ENCODE data around the gene GCFC2. TPM values are rescaled to one million over a fixed set of nuclear protein-coding genes. Genes with fewer than 3 reads are reported as not detected.
A peak's percentile ranks its signal among the peaks of the same experiment; 100 is the strongest.
"Not testable (repeated sequence)": the region's sequence is repeated elsewhere in the genome, so short reads cannot be mapped to it uniquely, and the experiment has no call there.

GCFC2 gene
- total RNA-seq (2014; rRNA removed; shearing (Covaris generic)): 22.4 and 22.8 TPM in 2 replicates

GRCh38 chr2:75710577-75711253 is at the start of gene GCFC2:
Gene GCFC2 (minus strand): TSS chr2:75710915. CDS start chr2:75710855, 60 bp downstream.
- peak; percentile 86 for DNase-seq (ENCODE audit: low read depth)

- DNase-seq (ENCODE audit: low read depth): no peak
These were observed 42.1 kb upstream of the GCFC2 start for GRCh38 chr2:75752828-75753227.

- DNase-seq (ENCODE audit: low read depth): no peak
These were observed 41.2 kb upstream of the GCFC2 start for GRCh38 chr2:75751824-75752468.

GRCh38 chr2:75751360-75751759 is 40.6 kb upstream of the GCFC2 start:
- no peak for DNase-seq (ENCODE audit: low read depth)

GRCh38 chr2:75737961-75738360 is 27.2 kb upstream of the GCFC2 start:
- DNase-seq (ENCODE audit: low read depth): no peak

- no peak for DNase-seq (ENCODE audit: low read depth)
These were observed 25.6 kb upstream of the GCFC2 start for GRCh38 chr2:75736276-75736675.

- peak; percentile 14 for DNase-seq (ENCODE audit: low read depth)
These were observed 19.1 kb upstream of the GCFC2 start for GRCh38 chr2:75729861-75730260.

GRCh38 chr2:75728614-75729419 is 18.1 kb upstream of the GCFC2 start:
- no peak for DNase-seq (ENCODE audit: low read depth)

GRCh38 chr2:75722687-75723086 is 12.0 kb upstream of the GCFC2 start:
- DNase-seq (ENCODE audit: low read depth): no peak

- DNase-seq (ENCODE audit: low read depth): no peak
These were observed 9.8 kb upstream of the GCFC2 start for GRCh38 chr2:75720525-75720924.

- DNase-seq (ENCODE audit: low read depth): no peak
These were observed 8.9 kb upstream of the GCFC2 start for GRCh38 chr2:75719616-75720015.

- peak; percentile 32 for DNase-seq (ENCODE audit: low read depth)
These were observed 5.7 kb upstream of the GCFC2 start for GRCh38 chr2:75716406-75716805.

- DNase-seq (ENCODE audit: low read depth): not testable (repeated sequence)
These were observed 875 bp upstream of the GCFC2 start for GRCh38 chr2:75711590-75711989.

GRCh38 chr2:75710220-75710576 is 517 bp downstream of the GCFC2 start:
- DNase-seq (ENCODE audit: low read depth): no peak

GRCh38 chr2:75709297-75709696 is 1.4 kb downstream of the GCFC2 start:
- DNase-seq (ENCODE audit: low read depth): no peak

- DNase-seq (ENCODE audit: low read depth): no peak
These were observed 2.8 kb downstream of the GCFC2 start for GRCh38 chr2:75707901-75708300.

GRCh38 chr2:75705921-75706320 is 4.8 kb downstream of the GCFC2 start:
- DNase-seq (ENCODE audit: low read depth): no peak

GRCh38 chr2:75703589-75704287 is 7.0 kb downstream of the GCFC2 start:
- DNase-seq (ENCODE audit: low read depth): no peak

GRCh38 chr2:75702593-75702992 is 8.1 kb downstream of the GCFC2 start:
- no peak for DNase-seq (ENCODE audit: low read depth)

- no peak for DNase-seq (ENCODE audit: low read depth)
These were observed 11.8 kb downstream of the GCFC2 start for GRCh38 chr2:75698918-75699317.

- DNase-seq (ENCODE audit: low read depth): no peak
These were observed 22.5 kb downstream of the GCFC2 start for GRCh38 chr2:75688196-75688595.

- not testable (repeated sequence) for DNase-seq (ENCODE audit: low read depth)
These were observed 27.3 kb downstream of the GCFC2 start for GRCh38 chr2:75683430-75683829.

Data from RPMI7951 (cell line).